ENCODE measurements around the gene MTCL1.

DNA sequence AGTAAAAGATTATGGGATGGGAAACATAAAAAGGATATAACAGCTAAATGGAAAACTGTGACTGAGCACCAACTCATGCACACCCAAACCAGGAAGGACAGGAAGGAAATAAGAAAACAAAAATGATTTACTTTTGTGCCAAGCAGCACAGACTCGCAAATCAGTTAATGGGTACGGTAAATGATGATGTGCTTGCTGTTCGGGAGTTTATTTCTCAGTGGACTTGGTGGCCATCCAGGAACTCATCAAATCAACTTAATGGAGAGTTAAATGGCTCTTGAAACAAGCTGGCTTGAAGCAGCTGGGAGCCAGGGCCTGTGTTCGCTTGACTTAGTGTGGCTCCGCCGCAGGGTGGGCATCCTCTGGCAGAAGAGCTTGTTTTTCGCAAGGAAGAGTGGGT lies 36.2 kb downstream of the MTCL1 start:
- no peak for TF ChIP-seq EZH2 (IDR thresholded peaks at IDR 0.05; ENCODE audit: borderline replicate concordance, low read depth, low read length, severe bottlenecking)
- TF ChIP-seq, protein P1, sequence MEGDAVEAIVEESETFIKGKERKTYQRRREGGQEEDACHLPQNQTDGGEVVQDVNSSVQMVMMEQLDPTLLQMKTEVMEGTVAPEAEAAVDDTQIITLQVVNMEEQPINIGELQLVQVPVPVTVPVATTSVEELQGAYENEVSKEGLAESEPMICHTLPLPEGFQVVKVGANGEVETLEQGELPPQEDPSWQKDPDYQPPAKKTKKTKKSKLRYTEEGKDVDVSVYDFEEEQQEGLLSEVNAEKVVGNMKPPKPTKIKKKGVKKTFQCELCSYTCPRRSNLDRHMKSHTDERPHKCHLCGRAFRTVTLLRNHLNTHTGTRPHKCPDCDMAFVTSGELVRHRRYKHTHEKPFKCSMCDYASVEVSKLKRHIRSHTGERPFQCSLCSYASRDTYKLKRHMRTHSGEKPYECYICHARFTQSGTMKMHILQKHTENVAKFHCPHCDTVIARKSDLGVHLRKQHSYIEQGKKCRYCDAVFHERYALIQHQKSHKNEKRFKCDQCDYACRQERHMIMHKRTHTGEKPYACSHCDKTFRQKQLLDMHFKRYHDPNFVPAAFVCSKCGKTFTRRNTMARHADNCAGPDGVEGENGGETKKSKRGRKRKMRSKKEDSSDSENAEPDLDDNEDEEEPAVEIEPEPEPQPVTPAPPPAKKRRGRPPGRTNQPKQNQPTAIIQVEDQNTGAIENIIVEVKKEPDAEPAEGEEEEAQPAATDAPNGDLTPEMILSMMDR (IDR thresholded peaks at IDR 0.05; ENCODE audit: borderline replicate concordance, extremely low read depth, low read length, poor library complexity, severe bottlenecking): no peak
